Measurements from ENCODE around the gene ABCC11. TPM values are rescaled to one million over a fixed set of nuclear protein-coding genes. Genes with fewer than 3 reads are reported as not detected.

Gene ABCC11
- total and polyA plus RNA-seq, 2 of the 4 experiments (the other 2 are of a cell fraction) = 0.09 to 0.18 TPM

GRCh38 chr16:48150707-48151106 lies 96.6 kb downstream of the ABCC11 start:
- ATAC-seq (ENCODE audit: low read depth) = no peak
- WGBS, 2 experiments (ENCODE audit: extremely low coverage in 2 of 2, insufficient read length in 1 of 2) = no CpG with 5 or more reads among the region's 1 CpG

More at GRCh38 chr16:48150707-48151106, 96.6 kb downstream of the ABCC11 start:
- H3K4me1 ChIP-seq (ENCODE audit: control insufficient read depth, insufficient read depth, low read length) = no peaks in the 10 kb centered on the region
- no peak overlapping the region for H3K56ac ChIP-seq (ENCODE audit: extremely low read depth, insufficient read depth, low read length)
- dilution Hi-C loops (cut with HindIII; ENCODE audit: low sequenced_read_pairs, unreplicated experiment) = no loop called here
- H2BK20ac ChIP-seq (ENCODE audit: low read depth, low read length) = no peak overlapping the region
- H2AK9ac ChIP-seq (replicated peaks; ENCODE audit: low read depth, low read length, poor library complexity) = no peak overlapping the region
- no peak overlapping the region for H4K91ac ChIP-seq (ENCODE audit: insufficient read depth, low read depth, low read length)
- H4K5ac ChIP-seq (ENCODE audit: low read depth, low read length) = no peak overlapping the region
- no peak overlapping the region for H2BK120ac ChIP-seq (ENCODE audit: low read depth, low read length)
- no peaks in the 10 kb centered on the region for H3K27me3 ChIP-seq (ENCODE audit: control insufficient read depth, insufficient read depth, low read length)
- intact Hi-C loops (cut with micrococcal nuclease) = loop anchor here (10.0 kb wide), 2 partner anchors 266 to 456 kb away; no protein-coding TSS in a partner anchor
- no peak overlapping the region for H4K8ac ChIP-seq (ENCODE audit: low read depth in 2 of 2, low read length in 2 of 2)
- H3K9me3 ChIP-seq (ENCODE audit: control insufficient read depth, insufficient read depth, low read length) = 0 out of 2 replicates have a peak, but pooled peaks cover under 1% of the 10 kb centered on the region
- H2BK5ac ChIP-seq (ENCODE audit: low read depth, low read length, poor library complexity, severe bottlenecking) = no peak overlapping the region
- H3K9ac ChIP-seq (ENCODE audit: low read depth, low read length) = no peak overlapping the region
- TF ChIP-seq RAD21 (IDR thresholded peaks at IDR 0.05; ENCODE audit: low read length) = no peak
- TF ChIP-seq FOS (IDR thresholded peaks at IDR 0.05; ENCODE audit: low read depth, low read length) = no peak
- no peak for TF ChIP-seq BHLHE40 (IDR thresholded peaks at IDR 0.05; ENCODE audit: low read depth, low read length)
- TF ChIP-seq RCOR1 (IDR thresholded peaks at IDR 0.05; ENCODE audit: insufficient replicate concordance, low read length) = no peak
- TF ChIP-seq POLR2A (IDR thresholded peaks at IDR 0.05; ENCODE audit: low read depth, low read length) = no peak
- TF ChIP-seq USF2 (IDR thresholded peaks at IDR 0.05; ENCODE audit: low read depth, low read length) = no peak
- no peak for TF ChIP-seq CEBPB (IDR thresholded peaks at IDR 0.05; ENCODE audit: low read depth, low read length)
- no peak for TF ChIP-seq CHD1 (IDR thresholded peaks at IDR 0.05; ENCODE audit: low read depth, low read length)
- TF ChIP-seq ELK1 (IDR thresholded peaks at IDR 0.05; ENCODE audit: borderline replicate concordance, low read depth, low read length) = no peak
- TF ChIP-seq CTCF (conservative IDR thresholded peaks at IDR 0.05; ENCODE audit: low read depth, low read length) = no peak
- TF ChIP-seq MXI1 (IDR thresholded peaks at IDR 0.05; ENCODE audit: borderline replicate concordance, low read depth, low read length) = no peak
- TF ChIP-seq SMC3 (IDR thresholded peaks at IDR 0.05; ENCODE audit: low read depth, low read length) = no peak
- TF ChIP-seq NFE2L2 (IDR thresholded peaks at IDR 0.05; ENCODE audit: low read depth, low read length) = no peak
- TF ChIP-seq MAZ (IDR thresholded peaks at IDR 0.05; ENCODE audit: borderline replicate concordance, low read depth, low read length) = no peak
- no peak for TF ChIP-seq RFX5 (IDR thresholded peaks at IDR 0.05; ENCODE audit: low read depth, low read length)
- TF ChIP-seq MAFK (IDR thresholded peaks at IDR 0.05; ENCODE audit: low read depth, low read length) = no peak
- no peak overlapping the region for H3K23ac ChIP-seq (ENCODE audit: low read depth, low read length)
- ChIA-PET POLR2A (ENCODE audit: unreplicated experiment) (no interaction called here), CTCF (interaction anchor here (0.6 to 1.3 kb wide), 2 partner anchors 1009 to 1105 kb away, joined by 3 read pairs; no protein-coding TSS in a partner anchor)
- H3K18ac ChIP-seq (ENCODE audit: low read depth, low read length) = no peak overlapping the region
- no peak overlapping the region for H2BK15ac ChIP-seq (ENCODE audit: low read depth, low read length)
- H4K20me1 ChIP-seq (ENCODE audit: insufficient read depth, low read length) = no peaks in the 10 kb centered on the region
- no peak overlapping the region for H3K4me2 ChIP-seq (ENCODE audit: low read depth, low read length)
- in situ Hi-C loops (cut with MboI; ENCODE audit: low sequenced_read_pairs) = loop anchor here (25.0 kb wide), 2 partner anchors 413 to 688 kb away; partner anchors contain the start of genes ITFG1 and PHKB
- H3K4ac ChIP-seq (ENCODE audit: low read depth, low read length) = no peak overlapping the region
- H3K4me3 ChIP-seq (ENCODE audit: insufficient read depth, low read depth, low read length) = no peak overlapping the region
- no peaks in the 10 kb centered on the region; the same call in 1 of the 2 replicates for H3K9me1 ChIP-seq (ENCODE audit: insufficient read depth, low read length)
- H2AFZ ChIP-seq (replicated peaks; ENCODE audit: low read length, poor library complexity) = no peak overlapping the region
- DNase-seq = no peak
- no peak overlapping the region for H3K14ac ChIP-seq (replicated peaks; ENCODE audit: low read depth, low read length)
- no peak overlapping the region for H3K27ac ChIP-seq (ENCODE audit: insufficient read depth, low read length)
- no TSS peak for BruUV-seq (replicated peaks)
- no peak overlapping the region for H2AK5ac ChIP-seq (ENCODE audit: low read depth, low read length)
- H3K36me3 ChIP-seq (ENCODE audit: control insufficient read depth, insufficient read depth, low read length) = no peaks in the 10 kb centered on the region
- H3K79me1 ChIP-seq (ENCODE audit: low read depth in 1 of 2, low read length in 2 of 2) = no peaks in the 10 kb centered on the region

All from IMR-90 (cell line).